ENCODE results near the gene NFATC2.

NFATC2 gene

DNA sequence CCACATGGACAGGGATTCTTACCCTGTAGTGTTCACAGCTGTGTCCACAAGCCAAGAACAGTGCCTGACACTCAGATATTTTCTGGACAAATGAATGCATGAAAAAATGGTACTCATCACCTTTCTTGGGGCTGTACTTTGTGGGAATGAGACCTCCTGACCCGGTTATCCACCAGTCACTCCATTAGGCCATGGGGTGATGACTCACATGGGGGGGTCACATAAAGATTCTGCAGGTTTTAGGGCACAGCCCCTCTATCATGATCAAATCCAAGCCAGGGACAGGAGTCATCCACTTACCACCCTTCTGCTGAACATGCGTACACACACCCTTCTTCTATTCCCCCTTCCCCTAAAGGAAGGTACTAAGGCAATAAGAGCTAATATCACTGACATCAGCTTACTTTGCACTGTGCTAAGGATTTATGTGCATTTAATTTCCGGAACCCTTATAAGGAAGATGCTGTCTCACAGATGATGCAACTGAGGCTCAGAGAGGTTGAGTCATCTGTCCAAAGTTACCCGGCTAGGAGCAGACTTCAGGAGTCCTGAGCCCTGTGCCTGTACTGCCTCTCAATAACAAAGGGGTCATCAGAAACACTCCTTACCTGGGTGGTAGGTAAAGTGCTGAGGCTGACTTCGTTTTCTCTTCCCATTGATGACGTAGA, 107.8 kb downstream of the NFATC2 start:
- TF ChIP-seq, protein P1, sequence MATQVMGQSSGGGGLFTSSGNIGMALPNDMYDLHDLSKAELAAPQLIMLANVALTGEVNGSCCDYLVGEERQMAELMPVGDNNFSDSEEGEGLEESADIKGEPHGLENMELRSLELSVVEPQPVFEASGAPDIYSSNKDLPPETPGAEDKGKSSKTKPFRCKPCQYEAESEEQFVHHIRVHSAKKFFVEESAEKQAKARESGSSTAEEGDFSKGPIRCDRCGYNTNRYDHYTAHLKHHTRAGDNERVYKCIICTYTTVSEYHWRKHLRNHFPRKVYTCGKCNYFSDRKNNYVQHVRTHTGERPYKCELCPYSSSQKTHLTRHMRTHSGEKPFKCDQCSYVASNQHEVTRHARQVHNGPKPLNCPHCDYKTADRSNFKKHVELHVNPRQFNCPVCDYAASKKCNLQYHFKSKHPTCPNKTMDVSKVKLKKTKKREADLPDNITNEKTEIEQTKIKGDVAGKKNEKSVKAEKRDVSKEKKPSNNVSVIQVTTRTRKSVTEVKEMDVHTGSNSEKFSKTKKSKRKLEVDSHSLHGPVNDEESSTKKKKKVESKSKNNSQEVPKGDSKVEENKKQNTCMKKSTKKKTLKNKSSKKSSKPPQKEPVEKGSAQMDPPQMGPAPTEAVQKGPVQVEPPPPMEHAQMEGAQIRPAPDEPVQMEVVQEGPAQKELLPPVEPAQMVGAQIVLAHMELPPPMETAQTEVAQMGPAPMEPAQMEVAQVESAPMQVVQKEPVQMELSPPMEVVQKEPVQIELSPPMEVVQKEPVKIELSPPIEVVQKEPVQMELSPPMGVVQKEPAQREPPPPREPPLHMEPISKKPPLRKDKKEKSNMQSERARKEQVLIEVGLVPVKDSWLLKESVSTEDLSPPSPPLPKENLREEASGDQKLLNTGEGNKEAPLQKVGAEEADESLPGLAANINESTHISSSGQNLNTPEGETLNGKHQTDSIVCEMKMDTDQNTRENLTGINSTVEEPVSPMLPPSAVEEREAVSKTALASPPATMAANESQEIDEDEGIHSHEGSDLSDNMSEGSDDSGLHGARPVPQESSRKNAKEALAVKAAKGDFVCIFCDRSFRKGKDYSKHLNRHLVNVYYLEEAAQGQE (IDR thresholded peaks at IDR 0.05; ENCODE audit: low read depth) = no peak
- no peak for TF ChIP-seq CREB1 (IDR thresholded peaks at IDR 0.05; ENCODE audit: low read depth)
- TF ChIP-seq, protein P2, sequence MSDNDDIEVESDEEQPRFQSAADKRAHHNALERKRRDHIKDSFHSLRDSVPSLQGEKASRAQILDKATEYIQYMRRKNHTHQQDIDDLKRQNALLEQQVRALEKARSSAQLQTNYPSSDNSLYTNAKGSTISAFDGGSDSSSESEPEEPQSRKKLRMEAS (IDR thresholded peaks at IDR 0.05) = no peak
- no peak for TF ChIP-seq EGR1 (IDR thresholded peaks at IDR 0.05)
- TF ChIP-seq FOXM1 (IDR thresholded peaks at IDR 0.05; ENCODE audit: borderline replicate concordance, low read depth) = no peak
- no peak for TF ChIP-seq EP300 (IDR thresholded peaks at IDR 0.05; ENCODE audit: borderline replicate concordance)
- no peak for TF ChIP-seq ZBTB7A (IDR thresholded peaks at IDR 0.05; ENCODE audit: low read depth)

DNA sequence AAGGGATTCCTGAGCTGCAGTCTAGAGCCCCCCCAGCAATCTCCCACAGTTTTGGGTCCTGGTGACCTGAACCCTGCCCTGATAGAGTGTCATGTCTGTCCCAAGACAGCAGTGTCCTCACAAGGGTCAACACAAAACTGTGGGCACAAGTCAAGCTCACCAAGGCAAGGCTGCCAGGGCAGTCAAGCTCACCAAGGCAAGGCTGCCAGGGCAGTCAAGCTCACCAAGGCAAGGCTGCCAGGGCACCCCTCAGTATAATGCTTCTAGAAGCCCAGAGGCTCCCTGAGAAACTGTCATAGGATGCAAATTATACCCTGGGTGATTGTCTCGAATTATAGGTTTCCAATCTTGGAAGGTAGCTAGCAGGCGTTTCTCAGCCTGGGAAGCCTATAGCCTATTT, 108.5 kb downstream of the NFATC2 start:
- TF ChIP-seq FOXM1 (IDR thresholded peaks at IDR 0.05; ENCODE audit: borderline replicate concordance, low read depth) (no peak), TAF1 (IDR thresholded peaks at IDR 0.05; ENCODE audit: low read depth) (no peak), EP300 (IDR thresholded peaks at IDR 0.05; ENCODE audit: borderline replicate concordance) (no peak), ZBTB7A (IDR thresholded peaks at IDR 0.05; ENCODE audit: low read depth) (no peak), CEBPB (IDR thresholded peaks at IDR 0.05) (no peak), NFIC (IDR thresholded peaks at IDR 0.05) (no peak)
- TF ChIP-seq, protein P1 (IDR thresholded peaks at IDR 0.05; ENCODE audit: low read depth) = no peak
- TF ChIP-seq, protein P2 (IDR thresholded peaks at IDR 0.05) = no peak

DNA sequence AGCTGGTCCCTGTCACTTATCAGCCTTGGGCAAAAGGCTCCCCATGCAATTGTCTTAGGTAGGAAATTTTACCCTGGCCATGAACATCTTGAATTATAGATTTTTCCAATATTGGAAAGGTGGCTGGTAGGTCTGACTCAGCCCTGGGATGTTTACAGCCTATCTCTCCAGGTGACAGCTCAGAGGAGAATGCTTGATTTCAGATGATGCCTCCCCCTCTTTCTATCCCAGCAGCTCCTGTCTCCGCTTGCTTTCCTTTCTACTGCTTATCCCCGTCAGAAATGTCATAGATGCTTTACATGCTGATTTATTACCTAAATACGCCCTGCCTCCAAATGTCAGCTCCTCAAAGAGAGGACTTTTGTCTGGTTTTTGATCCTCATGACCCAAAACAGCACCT, 109.6 kb downstream of the NFATC2 start:
- TF ChIP-seq CEBPB (IDR thresholded peaks at IDR 0.05) (no peak), TEAD4 (IDR thresholded peaks at IDR 0.05) (no peak), EGR1 (IDR thresholded peaks at IDR 0.05) (no peak)

DNA sequence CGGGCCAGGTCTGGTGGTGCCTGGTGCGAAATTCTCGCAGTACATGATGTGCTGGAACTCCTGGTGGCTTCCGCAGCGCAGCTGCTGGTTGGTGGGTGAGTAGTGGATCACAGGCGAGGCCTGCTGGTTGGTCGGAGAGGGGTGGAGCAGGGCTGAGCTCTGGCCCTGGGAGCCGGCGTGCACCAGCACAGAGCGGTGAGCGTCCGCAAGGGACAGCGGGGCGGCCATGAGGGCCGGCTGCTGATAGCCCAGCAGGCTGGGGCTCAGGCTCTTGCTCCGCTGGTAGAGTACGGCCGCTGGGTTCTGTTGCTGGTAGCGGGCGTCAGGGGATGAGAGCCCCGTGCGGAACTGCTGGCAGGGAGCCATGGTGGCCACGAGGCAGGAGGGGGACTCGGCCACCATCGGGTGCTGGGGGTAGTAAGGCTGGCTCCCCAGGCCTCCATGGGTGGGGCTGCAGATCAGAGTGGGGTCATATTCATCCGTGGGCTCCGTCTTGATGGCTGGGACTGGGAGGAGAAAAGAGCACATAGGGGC, 110.2 kb downstream of the NFATC2 start:
- no peak for TF ChIP-seq NFIC (IDR thresholded peaks at IDR 0.05)
- no peak for TF ChIP-seq FOXM1 (IDR thresholded peaks at IDR 0.05; ENCODE audit: borderline replicate concordance, low read depth)
- TF ChIP-seq, protein P1 (IDR thresholded peaks at IDR 0.05; ENCODE audit: low read depth) = no peak
- no peak for TF ChIP-seq RAD21 (IDR thresholded peaks at IDR 0.05; ENCODE audit: low read depth)
- TF ChIP-seq ZBTB7A (IDR thresholded peaks at IDR 0.05; ENCODE audit: low read depth) = no peak
- no peak for TF ChIP-seq CEBPB (IDR thresholded peaks at IDR 0.05)
- no peak for TF ChIP-seq TCF12 (IDR thresholded peaks at IDR 0.05; ENCODE audit: low read depth)
- TF ChIP-seq, protein P2 (IDR thresholded peaks at IDR 0.05) = no peak
- no peak for TF ChIP-seq EGR1 (IDR thresholded peaks at IDR 0.05)
- TF ChIP-seq TAF1 (IDR thresholded peaks at IDR 0.05; ENCODE audit: low read depth) = no peak
- TF ChIP-seq TEAD4 (IDR thresholded peaks at IDR 0.05) = no peak
- TF ChIP-seq, protein P3, sequence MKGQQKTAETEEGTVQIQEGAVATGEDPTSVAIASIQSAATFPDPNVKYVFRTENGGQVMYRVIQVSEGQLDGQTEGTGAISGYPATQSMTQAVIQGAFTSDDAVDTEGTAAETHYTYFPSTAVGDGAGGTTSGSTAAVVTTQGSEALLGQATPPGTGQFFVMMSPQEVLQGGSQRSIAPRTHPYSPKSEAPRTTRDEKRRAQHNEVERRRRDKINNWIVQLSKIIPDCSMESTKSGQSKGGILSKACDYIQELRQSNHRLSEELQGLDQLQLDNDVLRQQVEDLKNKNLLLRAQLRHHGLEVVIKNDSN (IDR thresholded peaks at IDR 0.05) = no peak
- TF ChIP-seq CREB1 (IDR thresholded peaks at IDR 0.05; ENCODE audit: low read depth) = no peak
- no peak for TF ChIP-seq EP300 (IDR thresholded peaks at IDR 0.05; ENCODE audit: borderline replicate concordance)
- no peak for TF ChIP-seq YY1 (IDR thresholded peaks at IDR 0.05; ENCODE audit: low read depth)

DNA sequence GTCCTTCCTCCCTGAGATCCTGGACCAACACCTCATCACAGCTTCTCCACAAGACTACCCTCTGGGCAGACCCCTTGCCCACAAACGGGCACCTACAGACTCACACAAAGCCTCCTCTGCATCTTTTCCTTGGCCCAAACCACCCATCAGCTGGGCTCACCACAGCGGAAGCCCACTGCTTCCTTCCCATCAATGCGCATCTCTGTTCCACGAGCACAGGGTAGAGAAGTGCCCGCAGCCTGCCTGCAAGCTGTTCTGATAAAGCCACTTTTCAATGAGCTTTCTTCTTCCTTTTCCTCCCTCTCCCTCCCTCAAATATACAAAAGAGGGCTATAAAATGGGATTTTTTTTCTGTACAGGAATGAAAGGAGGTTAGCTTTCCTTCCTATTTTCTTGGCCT, 111.2 kb downstream of the NFATC2 start:
- TF ChIP-seq NFIC (IDR thresholded peaks at IDR 0.05) = no peak
- no peak for TF ChIP-seq YY1 (IDR thresholded peaks at IDR 0.05; ENCODE audit: low read depth)
- TF ChIP-seq, protein P3 (IDR thresholded peaks at IDR 0.05) = no peak
- TF ChIP-seq TEAD4 (IDR thresholded peaks at IDR 0.05) = no peak
- TF ChIP-seq, protein P1 (IDR thresholded peaks at IDR 0.05; ENCODE audit: low read depth) = no peak
- no peak for TF ChIP-seq TAF1 (IDR thresholded peaks at IDR 0.05; ENCODE audit: low read depth)
- TF ChIP-seq TCF12 (IDR thresholded peaks at IDR 0.05; ENCODE audit: low read depth) = no peak
- no peak for TF ChIP-seq EP300 (IDR thresholded peaks at IDR 0.05; ENCODE audit: borderline replicate concordance)
- no peak for TF ChIP-seq EGR1 (IDR thresholded peaks at IDR 0.05)
- no peak for TF ChIP-seq RAD21 (IDR thresholded peaks at IDR 0.05; ENCODE audit: low read depth)
- no peak for TF ChIP-seq FOXM1 (IDR thresholded peaks at IDR 0.05; ENCODE audit: borderline replicate concordance, low read depth)
- no peak for TF ChIP-seq CREB1 (IDR thresholded peaks at IDR 0.05; ENCODE audit: low read depth)
- no peak for TF ChIP-seq ZBTB7A (IDR thresholded peaks at IDR 0.05; ENCODE audit: low read depth)
- TF ChIP-seq CEBPB (IDR thresholded peaks at IDR 0.05) = no peak
- TF ChIP-seq, protein P2 (IDR thresholded peaks at IDR 0.05) = no peak
